ENCODE measurements around the gene ACAP3.
A peak's percentile ranks its signal among the peaks of the same experiment; 100 is the strongest.

- TF ChIP-seq FOXM1 (IDR thresholded peaks at IDR 0.05; ENCODE audit: borderline replicate concordance, low read depth) (no peak), NFIC (IDR thresholded peaks at IDR 0.05) (no peak), TCF12 (IDR thresholded peaks at IDR 0.05; ENCODE audit: low read depth) (no peak), MAX (IDR thresholded peaks at IDR 0.05) (no peak), TAF1 (IDR thresholded peaks at IDR 0.05; ENCODE audit: low read depth) (no peak), CREB1 (IDR thresholded peaks at IDR 0.05; ENCODE audit: low read depth) (no peak), REST (IDR thresholded peaks at IDR 0.05; ENCODE audit: low read depth) (peak; percentile 74), ZBTB7A (IDR thresholded peaks at IDR 0.05; ENCODE audit: low read depth) (no peak), RAD21 (IDR thresholded peaks at IDR 0.05; ENCODE audit: low read depth) (no peak), EGR1 (IDR thresholded peaks at IDR 0.05) (no peak), CEBPB (IDR thresholded peaks at IDR 0.05) (no peak), EP300 (IDR thresholded peaks at IDR 0.05; ENCODE audit: borderline replicate concordance) (no peak)
Measured at GRCh38 chr1:1300352-1300739, 7.4 kb downstream of the ACAP3 start.

All from Ishikawa (cell line).